GM12878 (cell line): ENCODE measurements around the gene P2RY10. TPM values are rescaled to one million over a fixed set of nuclear protein-coding genes. Genes with fewer than 3 reads are reported as not detected.
A peak's percentile ranks its signal among the peaks of the same experiment; 100 is the strongest.

ENCODE experiments used
- ATAC-seq: fragments of 200-7000 bp; cut with Tn5 transposase; 3 replicates; pipeline ENCODE4 v1.9.1; 2020; ENCODE audit warnings: mild to moderate bottlenecking, moderate library complexity
- BruUV-seq: library from RNA; stranded (reverse); fragments of 400-500 nt; replicated peaks from 2 replicates; lab custom pipeline; 2021; lab: Mats Ljungman, UMichigan
- CTCF ChIA-PET: fragments of 300-600 bp; sonication (Branson Sonifier 250); formaldehyde crosslinking; extraction: SDS; loops from one replicate; lab custom pipeline; 2021; ENCODE audit warnings: inconsistent platforms; lab: Yijun Ruan, JAX
- POLR2A ChIA-PET: fragments of 350-600 bp; formaldehyde crosslinking; extraction: SDS; loops from one replicate; lab custom pipeline; 2021; ENCODE audit warnings: inconsistent platforms; lab: Charles Lee
- RAD21 ChIA-PET: fragments of 300-600 bp; sonication (Branson Sonifier 250); formaldehyde crosslinking; loops from one replicate; lab custom pipeline; 2023; ENCODE audit warnings: antibody characterized with exemption; ENCODE audit not compliant: unreplicated experiment; lab: Charles Lee
- SMC1A ChIA-PET: fragments of 300-600 bp; sonication (Branson Sonifier 250); formaldehyde crosslinking; loops from one replicate; lab custom pipeline; 2023; ENCODE audit not compliant: unreplicated experiment, uncharacterized antibody; lab: Charles Lee
- DNase-seq: peaks from one replicate; pipeline ENCODE4 v3.0.0-alpha.2; 2011; ENCODE audit warnings: low read depth, low spot score
- FAIRE-seq: peaks from 3 replicates; lab custom pipeline; 2011; peaks lifted over from hg19 to GRCh38; lab: Jason Lieb, UNC
- H2AFZ ChIP-seq: 2 replicates; pipeline ENCODE4 v1.6.0; 2011; ENCODE audit warnings: low read depth, low read length, control low read depth; ENCODE audit not compliant: control insufficient read depth
- H3K27ac ChIP-seq: 2 replicates; pipeline ENCODE4 v1.5.1; 2011; ENCODE audit warnings: control low read depth; ENCODE audit not compliant: control insufficient read depth, insufficient read depth
- H3K27me3 ChIP-seq, 2 experiments: replicated peaks in 1 of 2; 2 replicates each; pipeline versions ENCODE4 v1.6.0 to v1.6.1; 2011; ENCODE audit warnings: low read length in 1 of 2; ENCODE audit not compliant: control insufficient read depth in 2 of 2, insufficient read depth in 2 of 2
- H3K36me3 ChIP-seq, 2 experiments: 2 replicates each; pipeline ENCODE4 v1.5.1; 2011; ENCODE audit warnings: low read length in 1 of 2; ENCODE audit not compliant: control insufficient read depth in 2 of 2, insufficient read depth in 2 of 2
- H3K4me1 ChIP-seq: 2 replicates; pipeline ENCODE4 v1.6.1; 2011; ENCODE audit warnings: mild to moderate bottlenecking, low read length, moderate library complexity, mixed read lengths; ENCODE audit not compliant: control insufficient read depth, insufficient read depth
- H3K4me2 ChIP-seq: 2 replicates; pipeline ENCODE4 v1.6.0; 2011; ENCODE audit warnings: control low read depth; ENCODE audit not compliant: control insufficient read depth, insufficient read depth
- H3K4me3 ChIP-seq: fragments of 200-600 bp; sonication (generic); 2 replicates; pipeline ENCODE4 v1.5.1; 2016
- H3K79me2 ChIP-seq: 2 replicates; pipeline ENCODE4 v1.6.0; 2011; ENCODE audit warnings: low read length; ENCODE audit not compliant: control insufficient read depth, insufficient read depth
- H3K9ac ChIP-seq: 2 replicates; pipeline ENCODE4 v1.8.0; 2011; ENCODE audit warnings: low read length, control low read depth, mixed read lengths; ENCODE audit not compliant: control insufficient read depth, insufficient read depth
- H3K9me3 ChIP-seq: replicated peaks from 3 replicates; pipeline ENCODE4 v1.5.1; 2011; ENCODE audit warnings: mild to moderate bottlenecking, low read length; ENCODE audit not compliant: control insufficient read depth, insufficient read depth
- H4K20me1 ChIP-seq: 2 replicates; pipeline ENCODE4 v1.6.0; 2011; ENCODE audit not compliant: control insufficient read depth, insufficient read depth
- ASH2L ChIP-seq: fragments of 300-600, 200-600 bp; sonication (generic); IDR thresholded peaks from 2 replicates; pipeline ENCODE4 v1.6.1; 2017; ENCODE audit warnings: low read depth, mild to moderate bottlenecking, borderline replicate concordance
- BMI1 ChIP-seq: fragments of 450-650 bp; IDR thresholded peaks from 2 replicates; pipeline ENCODE4 v1.6.1; 2016; ENCODE audit warnings: mild to moderate bottlenecking, moderate library complexity, borderline replicate concordance
- CBX5 ChIP-seq: sonication (generic); IDR thresholded peaks from 2 replicates; pipeline ENCODE4 v1.6.1; 2016; ENCODE audit warnings: low read depth, moderate library complexity, mild to moderate bottlenecking, inconsistent platforms
- CTCF ChIP-seq, 3 experiments: IDR thresholded peaks in 2 of 3; conservative IDR thresholded peaks in 1 of 3; 2 replicates each; pipeline ENCODE4 v1.5.1; 2011; ENCODE audit warnings: low read depth in 3 of 3, low read length in 3 of 3, mild to moderate bottlenecking in 3 of 3, control low read depth in 2 of 3, moderate library complexity in 2 of 3, inconsistent platforms in 1 of 3, mixed read lengths in 1 of 3; ENCODE audit not compliant: control insufficient read depth in 2 of 3, insufficient read depth in 1 of 3; ENCODE audit errors: extremely low read depth in 1 of 3
- CUX1 ChIP-seq: IDR thresholded peaks from 2 replicates; pipeline ENCODE4 v1.6.1; 2012; ENCODE audit warnings: improper control_type of control experiment, low read depth, low read length; ENCODE audit not compliant: insufficient replicate concordance
- EED ChIP-seq: sonication (generic); IDR thresholded peaks from 2 replicates; pipeline ENCODE4 v1.6.1; 2016; ENCODE audit warnings: antibody characterized with exemption, low read depth
- ETV6 ChIP-seq, 2 experiments: fragments of 450-650 bp in 1 of 2; IDR thresholded peaks in 1 of 2; conservative IDR thresholded peaks in 1 of 2; 2 replicates each; pipeline ENCODE4 v1.6.1; 2014; ENCODE audit warnings: antibody characterized with exemption in 1 of 2, borderline replicate concordance in 1 of 2, low read depth in 1 of 2, mild to moderate bottlenecking in 1 of 2, moderate library complexity in 1 of 2
- HDAC2 ChIP-seq: fragments of 200-600 bp; sonication (generic); IDR thresholded peaks from 2 replicates; pipeline ENCODE4 v1.6.1; 2017
- IKZF2 ChIP-seq, 2 experiments: fragments of 450-650 bp; IDR thresholded peaks; 2 replicates each; pipeline ENCODE4 v1.6.1; 2017; ENCODE audit warnings: mild to moderate bottlenecking in 2 of 2, moderate library complexity in 2 of 2
- MEF2A ChIP-seq: IDR thresholded peaks from 2 replicates; pipeline ENCODE4 v1.6.1; 2011; ENCODE audit warnings: low read depth, mild to moderate bottlenecking, low read length, moderate library complexity; ENCODE audit not compliant: insufficient read depth
- MEF2B ChIP-seq: fragments of 450-650 bp; IDR thresholded peaks from 2 replicates; pipeline ENCODE4 v1.6.1; 2018; ENCODE audit warnings: mild to moderate bottlenecking, moderate library complexity; ENCODE audit not compliant: partially characterized antibody, poor library complexity, severe bottlenecking
- MXI1 ChIP-seq: fragments of 150-350 bp; IDR thresholded peaks from 2 replicates; pipeline ENCODE4 v1.6.1; 2011; ENCODE audit warnings: low read depth, mild to moderate bottlenecking, inconsistent platforms, low read length, improper control_type of control experiment
- NR2C2 ChIP-seq: IDR thresholded peaks from 2 replicates; pipeline ENCODE4 v1.6.1; 2011; ENCODE audit warnings: borderline replicate concordance, low read depth; ENCODE audit not compliant: control insufficient read depth, insufficient read length
- TCF12 ChIP-seq: IDR thresholded peaks from 2 replicates; pipeline ENCODE4 v1.6.1; 2011; ENCODE audit warnings: low read depth, mild to moderate bottlenecking, low read length
- ZBED1 ChIP-seq: IDR thresholded peaks from 2 replicates; pipeline ENCODE4 v1.6.1; 2016; ENCODE audit warnings: borderline replicate concordance
- WGBS: methylation state at CpG from one replicate; pipeline ENCODE4 v1.1.6; 2016; ENCODE audit warnings: low lambda C conversion rate; ENCODE audit not compliant: insufficient replicate concordance, insufficient coverage; ENCODE audit errors: missing lambda C conversion rate; 5-methylcytosine and 5-hydroxymethylcytosine counted together
- in situ Hi-C: fragments of 300-500 bp; cut with MboI; formaldehyde crosslinking; loops from 9 replicates; pipeline ENCODE4 v1.14.3; 2018; ENCODE audit warnings: mixed read lengths
- intact Hi-C: fragments of 100-400 bp; cut with micrococcal nuclease; formaldehyde crosslinking; loops from one replicate; pipeline ENCODE4 v1.14.2; 2022; ENCODE audit not compliant: unreplicated experiment
- polyA plus RNA-seq, 11 experiments: library from polyadenylated mRNA; depleted of rRNA in 4 of 11; unstranded in 6 of 11; stranded (reverse) in 5 of 11; fragments of >200 nt; fragmentation: Nextera tagmentation in 4 of 11; fragmentation: Illumina TruSeq in 1 of 11; extraction: Ambion mirVana in 4 of 11; extraction: Trizol in 1 of 11; gene quantifications; 1 replicate in 1 of 11; 2 replicates in 10 of 11; pipeline versions ENCODE4 v1.2.1 to v1.2.3, GENCODE V29; 2011 to 2016; ENCODE audit warnings: inconsistent platforms in 2 of 11, missing spikeins in 2 of 11, low read depth in 1 of 11
- total RNA-seq, 4 experiments: library from RNA; depleted of rRNA in 3 of 4; stranded (reverse); fragments of >200 nt in 3 of 4; fragmentation: Illumina TruSeq in 1 of 4; extraction: Trizol in 1 of 4; gene quantifications; 2 replicates each; pipeline versions ENCODE4 v1.2.1 to v1.2.3, GENCODE V29; 2013 to 2021

P2RY10 gene
- total and polyA plus RNA-seq, 10 of the 15 experiments (the other 5 are each of a cell fraction or from before 2014, with no cell fraction given) = 43.8 to 288 (median 72.1) TPM

- ChIA-PET CTCF (no interaction called here), POLR2A (no interaction called here), SMC1A (interaction anchor here (0.7 to 1.1 kb wide), 7 partner anchors 22 to 386 kb away, joined by 3 to 9 read pairs (median 5); partner anchors contain the start of gene P2RY10), RAD21 (interaction anchor here (0.8 to 1.1 kb wide), 3 partner anchors 22 to 57 kb away, joined by 3 to 10 read pairs (median 7); no protein-coding TSS in a partner anchor)
- H3K4me1 ChIP-seq = peaks cover 14% of the 10 kb centered on the region; the same call in 1 of the 2 replicates
- ATAC-seq = peak; percentile 98
- FAIRE-seq = peak; percentile 98
- peak overlapping the region; percentile 62 for H2AFZ ChIP-seq
- peak overlapping the region; percentile 76 for H3K27ac ChIP-seq
- H3K79me2 ChIP-seq = no peaks in the 10 kb centered on the region
- no TSS peak for BruUV-seq
- peak overlapping the region; percentile 37; the same call in 1 of the 2 replicates for H3K4me3 ChIP-seq
- in situ Hi-C loops = no loop called here
- intact Hi-C loops = loop anchor here (5.0 kb wide), 2 partner anchors 33 to 87 kb away; partner anchors contain the start of gene P2RY10
- no peaks in the 10 kb centered on the region for H3K27me3 ChIP-seq
- H4K20me1 ChIP-seq = no peaks in the 10 kb centered on the region
- H3K36me3 ChIP-seq = no peaks in the 10 kb centered on the region
- H3K4me2 ChIP-seq = peak overlapping the region; percentile 76
- H3K9me3 ChIP-seq = no peaks in the 10 kb centered on the region; the same call in 1 of the 3 replicates
- peak; percentile 84 for DNase-seq
- H3K9ac ChIP-seq = peak overlapping the region; percentile 19; the same call in 1 of the 2 replicates
- 0% methylated on average over 4 of the region's 4 CpGs for WGBS
- TF ChIP-seq BMI1 (peak; percentile 68; the same call in 1 of the 2 replicates), NR2C2 (no peak), EED (peak; percentile 96), CTCF (IDR thresholded peaks at IDR 0.05 in 2 of 3, conservative IDR thresholded peaks at IDR 0.05 in 1 of 3; ENCODE audit: control insufficient read depth in 2 of 3, extremely low read depth in 1 of 3, insufficient read depth in 1 of 3, low read depth in 3 of 3, low read length in 3 of 3) (no peak), HDAC2 (no peak), ASH2L (peak; percentile 49; the same call in 1 of the 2 replicates), ZBED1 (peak; percentile 92), CUX1 (no peak), TCF12 (peak; percentile 67), MEF2B (peak; percentile 80), IKZF2 (IDR thresholded peaks at IDR 0.05) (peak; percentile 98), MEF2A (peak; percentile 48; the same call in 1 of the 2 replicates), ETV6 (conservative IDR thresholded peaks at IDR 0.05 in 1 of 2, IDR thresholded peaks at IDR 0.05 in 1 of 2; ENCODE audit: borderline replicate concordance in 1 of 2, low read depth in 1 of 2) (peak in 1 of 2 experiments; percentile 76; a peak in 2 of 4 replicates), MXI1 (0 out of 2 replicates have a peak, but pooled peaks have one; percentile 15), CBX5 (no peak; the same call in 1 of the 2 replicates)
Observed at GRCh38 chrX:78979789-78980464, 34.7 kb downstream of the P2RY10 start.
